ENCODE results near the gene GFAP.

GFAP gene

GRCh38 chr17:44914148-44914547, 1.2 kb downstream of the GFAP start:
- no peak for DNase-seq (ENCODE audit: low spot score)

GRCh38 chr17:44913676-44914075, 1.6 kb downstream of the GFAP start:
- no peak for DNase-seq (ENCODE audit: low spot score)

DNA sequence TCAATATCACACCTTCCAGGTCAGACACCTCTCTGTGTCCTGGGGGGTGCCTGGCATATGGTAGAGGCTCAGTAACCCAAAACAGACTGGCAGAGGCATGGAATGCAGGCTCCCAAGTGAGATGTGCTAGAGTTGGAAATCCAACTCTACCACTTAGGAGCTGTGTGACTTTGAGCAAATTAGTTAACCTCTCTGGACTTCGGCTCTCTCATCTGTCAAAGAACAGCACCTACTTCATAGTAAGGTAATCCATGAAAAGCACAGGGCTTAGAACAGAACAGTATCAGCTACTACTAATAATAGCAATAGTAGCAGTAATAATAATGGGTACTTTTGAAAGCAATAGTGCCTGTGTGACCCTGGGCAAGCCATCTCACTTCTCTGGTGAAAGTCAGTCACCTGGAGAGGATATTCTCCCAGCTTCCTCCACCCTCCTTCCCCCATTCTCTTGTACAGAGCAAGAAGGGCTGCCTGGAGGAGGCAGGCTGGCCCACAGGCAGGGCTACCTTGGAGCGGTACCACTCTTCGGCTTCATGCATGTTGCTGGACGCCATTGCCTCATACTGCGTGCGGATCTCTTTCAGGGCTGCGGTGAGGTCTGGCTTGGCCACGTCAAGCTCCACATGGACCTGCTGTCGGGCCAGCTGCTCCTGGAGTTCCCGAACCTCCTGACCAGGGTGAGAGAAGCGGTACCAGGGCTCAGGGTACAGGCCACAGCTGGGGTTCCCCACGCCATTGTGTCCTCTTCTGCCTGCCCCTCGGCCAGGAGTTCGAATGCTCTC, 2.3 kb downstream of the GFAP start:
- DNase-seq (ENCODE audit: low spot score), result no peak

- peak; percentile 67 for DNase-seq (ENCODE audit: low spot score)
Observed at GRCh38 chr17:44911133-44912001, 3.9 kb downstream of the GFAP start.

DNA sequence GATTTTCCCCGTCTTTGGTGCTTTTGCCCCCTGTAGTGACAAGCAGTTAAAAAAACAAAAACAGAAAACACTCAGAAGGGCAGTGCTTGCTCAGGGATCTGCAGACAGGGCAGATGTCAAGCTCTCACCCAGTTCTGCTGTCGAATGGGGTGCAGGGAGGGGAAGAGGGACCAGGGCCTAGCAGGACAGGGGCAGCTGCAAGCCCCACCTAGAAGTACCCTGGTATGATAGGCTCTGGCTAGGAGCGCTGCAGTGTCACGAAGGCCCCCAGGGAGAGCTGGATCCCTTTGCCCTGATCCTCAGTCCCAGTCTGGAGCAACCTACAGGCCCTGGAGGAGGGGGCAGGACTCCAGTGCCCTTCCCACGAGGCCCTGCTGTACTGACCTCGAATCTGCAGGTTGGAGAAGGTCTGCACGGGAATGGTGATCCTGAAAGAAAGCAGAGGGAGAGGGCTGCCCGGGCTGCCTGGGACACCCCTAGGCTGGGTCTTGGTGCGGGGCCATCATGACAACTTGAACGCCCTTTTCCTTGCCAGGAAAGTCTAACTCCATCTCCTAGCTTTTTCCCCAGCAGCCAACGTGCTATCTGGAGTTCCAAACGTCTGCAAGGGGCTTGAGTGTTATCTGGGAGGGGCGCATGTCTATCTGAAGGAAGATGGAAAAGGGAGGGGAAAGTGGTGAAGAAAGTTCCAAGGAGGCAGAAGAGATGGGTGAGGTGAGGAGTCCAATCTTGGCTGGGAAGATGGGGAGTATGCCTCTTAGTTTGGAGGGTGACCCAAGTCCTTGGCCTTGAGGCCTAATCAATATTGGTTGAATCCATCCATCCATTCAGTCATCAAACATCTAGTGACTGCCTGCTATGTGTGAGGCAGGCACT, 4.8 kb downstream of the GFAP start:
- DNase-seq (ENCODE audit: low spot score), result no peak

DNA sequence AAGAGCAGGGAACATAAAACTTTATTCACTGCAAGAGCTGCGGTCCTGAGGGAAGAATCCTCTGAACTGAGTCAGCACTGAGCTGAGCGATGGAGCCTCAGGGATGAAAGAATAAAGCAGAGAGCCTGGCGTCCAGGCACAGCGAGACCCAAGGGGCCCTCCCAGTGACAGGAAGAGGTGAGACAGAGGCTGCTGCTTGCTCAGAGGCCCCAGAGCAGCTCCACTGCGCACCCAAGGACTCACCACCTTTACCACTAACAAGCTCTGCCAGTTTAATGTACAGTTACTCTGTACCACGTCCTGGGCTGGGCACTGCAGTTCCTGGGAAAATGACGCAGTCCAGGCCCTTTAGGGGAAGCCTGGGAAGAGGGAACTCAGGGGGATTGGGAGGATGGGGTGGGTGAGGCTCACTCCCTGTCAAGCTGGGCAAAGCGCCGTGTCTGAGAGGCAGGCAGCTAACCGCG, 5.6 kb downstream of the GFAP start:
- peak; percentile 77 for DNase-seq (ENCODE audit: low spot score)

DNA sequence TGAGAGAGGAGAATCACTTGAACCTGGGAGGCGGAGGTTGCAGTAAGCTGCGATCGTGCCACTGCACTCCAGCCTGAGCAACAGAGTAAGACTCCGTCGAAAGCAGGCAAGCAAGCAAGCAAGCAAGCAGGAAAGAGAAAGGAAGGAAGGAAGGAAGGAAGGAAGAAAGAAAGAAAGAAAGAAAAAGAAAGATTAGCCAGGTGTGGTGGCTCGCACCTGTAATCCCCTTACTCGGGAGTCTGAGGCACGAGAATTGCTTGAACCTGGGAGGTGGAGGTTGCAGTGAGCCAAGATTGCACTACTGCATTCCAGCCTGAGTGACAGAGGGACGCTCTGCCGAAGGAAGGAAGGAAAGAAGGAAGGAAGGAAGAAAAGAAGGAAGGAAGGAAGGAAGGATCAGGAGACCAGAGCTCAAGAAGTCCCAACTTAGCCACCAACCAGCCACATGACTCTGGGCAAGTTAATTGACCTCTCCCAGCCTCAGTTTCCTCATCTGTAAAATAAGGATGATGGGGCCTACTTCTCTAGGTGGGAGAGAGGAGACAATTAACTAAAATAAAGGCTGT, 6.5 kb downstream of the GFAP start:
- DNase-seq (ENCODE audit: low spot score), result no peak

DNA sequence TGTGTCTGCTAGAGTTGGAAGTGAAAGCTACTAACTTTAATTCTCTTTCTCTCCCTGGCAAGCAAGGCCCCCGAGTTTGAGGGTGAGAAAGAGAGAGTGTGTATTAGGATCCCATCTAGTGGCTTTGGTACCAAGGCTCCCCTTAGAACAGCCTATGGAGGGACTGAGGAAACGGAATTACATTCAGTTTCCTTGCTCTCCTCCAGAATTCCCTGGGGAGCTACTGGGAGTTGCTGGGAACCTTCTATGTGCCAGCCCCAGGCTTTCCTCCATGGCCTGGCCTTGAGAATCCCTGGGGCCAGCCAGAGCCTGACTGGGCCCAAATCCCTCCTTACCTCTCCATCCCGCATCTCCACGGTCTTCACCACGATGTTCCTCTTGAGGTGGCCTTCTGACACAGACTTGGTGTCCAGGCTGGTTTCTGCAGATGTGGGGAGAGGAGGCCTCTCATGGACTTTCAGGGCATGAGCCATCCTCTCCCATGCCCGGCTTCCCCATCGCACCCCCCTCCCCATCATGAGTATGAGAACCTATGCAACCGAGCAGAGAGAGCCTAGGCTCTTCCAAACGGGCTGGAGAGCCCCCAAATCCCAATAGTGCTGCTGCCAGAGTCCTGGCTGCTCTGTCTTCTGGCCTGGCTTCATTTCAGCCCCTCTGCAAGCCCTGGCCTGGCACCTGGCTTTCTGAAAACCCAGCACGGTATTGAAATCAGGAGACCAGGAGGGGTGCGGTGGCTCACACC, 7.4 kb downstream of the GFAP start:
- no peak for DNase-seq (ENCODE audit: low spot score)

DNA sequence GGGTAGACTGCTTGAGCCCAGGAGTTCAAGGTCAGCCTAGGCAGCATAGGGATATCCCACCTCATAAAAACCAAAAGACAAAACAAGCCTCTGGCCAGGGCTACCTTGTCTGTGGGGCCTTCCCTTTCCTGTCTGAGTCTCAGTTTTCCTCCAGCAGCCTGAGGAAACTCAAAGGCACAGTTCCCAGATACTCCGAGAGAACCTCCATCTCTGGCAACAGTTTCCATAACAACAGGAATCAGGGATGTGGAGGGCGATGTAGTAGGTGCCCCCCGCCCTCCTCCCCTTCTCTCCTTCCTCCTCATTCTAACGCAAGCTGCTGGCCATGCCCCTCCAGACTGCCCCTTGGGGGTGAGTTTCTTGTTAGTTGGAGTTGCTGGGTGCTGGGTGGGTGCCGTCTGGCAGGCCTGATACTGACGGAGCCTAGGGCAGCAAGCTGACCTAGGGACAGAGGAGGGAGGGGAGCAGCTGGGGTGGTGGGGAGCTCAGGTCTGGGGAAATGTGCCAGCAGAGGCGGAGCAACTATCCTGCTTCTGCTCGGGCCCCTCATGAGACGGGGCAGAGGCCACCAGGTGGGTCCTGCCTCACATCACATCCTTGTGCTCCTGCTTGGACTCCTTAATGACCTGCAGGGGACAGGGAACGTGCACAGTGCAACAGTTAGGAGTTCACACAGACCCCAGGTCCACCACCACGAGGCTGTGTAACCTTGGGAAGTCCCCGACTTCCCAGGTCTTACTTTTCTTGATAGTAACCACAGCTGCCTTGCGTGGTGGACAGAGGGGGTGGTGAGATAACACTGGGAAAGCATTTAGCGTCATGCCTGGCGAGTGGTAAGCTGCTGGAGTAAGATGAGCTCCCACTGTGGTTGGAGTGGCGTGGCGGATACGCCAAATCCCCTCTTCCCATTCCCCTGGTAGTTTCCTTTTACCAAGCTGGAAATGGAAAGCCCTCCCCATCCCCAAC, 8.3 kb downstream of the GFAP start:
- DNase-seq (ENCODE audit: low spot score), result no peak

DNA sequence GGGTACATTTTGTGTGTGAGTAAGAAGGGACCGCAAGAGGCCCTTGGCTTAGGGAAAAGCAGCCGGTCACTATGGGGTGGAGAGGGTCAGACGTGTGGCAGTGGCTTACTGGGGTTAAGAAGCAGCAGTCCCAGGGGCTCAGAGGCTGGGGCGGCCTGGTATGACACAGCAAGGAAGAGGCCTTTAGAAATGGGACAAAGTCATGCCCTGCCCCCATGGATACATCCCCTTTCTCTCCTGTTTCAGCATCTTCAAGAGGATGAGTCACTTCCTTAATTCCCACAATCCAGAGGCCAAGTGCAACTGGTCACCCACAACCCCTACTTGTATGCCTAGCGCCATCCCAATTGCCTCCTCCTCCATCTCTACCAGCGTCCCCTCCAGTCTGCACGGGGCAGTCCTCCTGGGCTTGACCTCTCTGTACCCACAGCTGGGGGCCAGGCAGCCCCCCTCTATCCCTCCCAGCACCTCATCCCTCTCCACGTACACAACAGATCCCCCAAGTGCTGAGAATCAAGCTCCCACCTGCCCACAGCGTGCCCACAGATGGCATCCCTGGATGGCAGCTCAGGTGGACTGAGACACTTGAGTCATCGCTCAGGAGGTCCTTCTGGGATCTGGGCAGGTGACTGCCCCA, 9.2 kb downstream of the GFAP start:
- peak; percentile 86 for DNase-seq (ENCODE audit: low spot score)

DNA sequence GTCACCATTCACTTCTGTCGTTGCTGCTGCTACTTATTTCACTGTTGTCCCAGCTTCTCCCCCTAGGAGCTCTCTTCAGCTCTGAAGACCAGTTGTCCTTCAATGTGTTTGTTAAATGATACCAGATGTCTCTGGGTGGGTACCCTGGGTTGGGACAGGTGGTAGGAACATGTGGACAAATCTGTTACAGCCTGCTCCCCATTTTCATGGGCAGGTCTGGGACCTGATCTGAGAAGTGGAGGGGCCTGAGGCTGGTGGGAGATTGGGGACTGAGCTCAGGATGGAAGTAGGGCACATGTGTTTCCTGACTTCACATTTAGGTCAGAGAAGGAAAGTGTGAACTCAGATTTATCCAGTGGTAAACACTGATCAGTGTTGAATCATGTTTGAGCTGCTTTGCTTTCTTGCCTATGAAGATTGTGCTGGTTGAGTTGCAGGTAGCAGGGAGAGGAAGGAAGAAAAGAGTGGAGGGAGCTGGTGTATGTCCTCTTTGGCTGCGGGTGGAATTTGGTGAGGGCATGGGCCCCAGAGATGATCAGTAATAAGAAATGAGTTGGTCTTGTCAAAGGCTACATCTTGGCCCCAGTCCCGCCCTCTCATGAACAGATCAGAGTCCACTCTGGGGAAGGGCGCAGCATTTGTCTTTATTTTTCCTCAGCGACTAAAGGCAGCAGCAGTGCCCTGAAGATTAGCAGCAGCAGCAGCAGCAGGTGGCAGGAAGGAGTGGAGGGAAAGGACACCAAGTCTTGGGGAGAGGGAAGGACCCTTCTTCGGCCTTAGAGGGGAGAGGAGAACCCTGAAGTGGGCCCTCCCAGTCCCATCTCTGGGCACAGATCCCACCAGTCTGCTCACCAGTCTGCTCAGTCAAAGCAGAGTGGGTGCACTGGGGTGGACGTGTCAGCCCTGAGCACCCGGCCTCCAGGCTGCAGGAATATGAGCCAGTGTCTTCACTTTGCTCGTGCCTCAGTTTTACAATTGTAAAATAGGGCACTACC, 10.0 kb downstream of the GFAP start:
- DNase-seq (ENCODE audit: low spot score), result no peak

- no peak for DNase-seq (ENCODE audit: low spot score)
Observed at GRCh38 chr17:44904001-44904984, 11.0 kb downstream of the GFAP start.

DNA sequence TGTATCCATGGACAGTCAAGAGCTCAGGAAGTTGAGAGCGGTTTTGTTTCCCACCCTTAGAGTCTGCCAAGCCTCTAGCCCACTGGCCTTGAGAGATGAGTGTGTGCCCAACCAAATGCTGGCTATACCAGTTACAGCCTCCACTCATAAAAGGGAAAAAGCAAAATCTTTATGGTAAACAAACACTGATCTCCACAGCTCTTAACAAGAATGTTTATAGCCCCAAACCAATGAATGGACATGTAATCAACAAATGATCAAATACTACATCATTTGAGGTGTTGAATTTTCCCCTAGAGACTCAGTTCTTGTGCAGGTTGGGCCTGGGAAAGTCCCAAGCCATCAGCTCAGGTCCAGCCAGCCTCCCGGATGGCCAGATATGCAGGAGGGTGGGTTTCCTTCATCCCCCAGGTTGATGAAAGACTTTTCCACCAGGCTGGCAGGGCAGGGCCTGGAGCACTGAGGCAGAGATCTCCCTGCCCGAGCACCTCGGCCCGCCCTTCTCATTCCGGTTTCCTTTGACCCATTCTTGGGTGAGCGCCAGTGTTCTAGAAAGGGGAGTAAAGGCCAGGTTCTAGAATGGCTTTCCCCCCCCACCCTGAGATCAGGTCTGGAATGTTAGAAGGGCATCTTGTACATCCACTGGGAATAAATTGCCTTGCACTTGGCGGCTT, 12.2 kb downstream of the GFAP start:
- no peak for DNase-seq (ENCODE audit: low spot score)

GRCh38 chr17:44902135-44902760, 13.1 kb downstream of the GFAP start:
- DNase-seq (ENCODE audit: low spot score), result no peak

GRCh38 chr17:44901411-44901921, 13.8 kb downstream of the GFAP start:
- peak; percentile 52 for DNase-seq (ENCODE audit: low spot score)

GRCh38 chr17:44900894-44901293, 14.4 kb downstream of the GFAP start:
- DNase-seq (ENCODE audit: low spot score), result peak; percentile 73
